ENCODE measurements around the gene SOX18.

SOX18 gene

DNA sequence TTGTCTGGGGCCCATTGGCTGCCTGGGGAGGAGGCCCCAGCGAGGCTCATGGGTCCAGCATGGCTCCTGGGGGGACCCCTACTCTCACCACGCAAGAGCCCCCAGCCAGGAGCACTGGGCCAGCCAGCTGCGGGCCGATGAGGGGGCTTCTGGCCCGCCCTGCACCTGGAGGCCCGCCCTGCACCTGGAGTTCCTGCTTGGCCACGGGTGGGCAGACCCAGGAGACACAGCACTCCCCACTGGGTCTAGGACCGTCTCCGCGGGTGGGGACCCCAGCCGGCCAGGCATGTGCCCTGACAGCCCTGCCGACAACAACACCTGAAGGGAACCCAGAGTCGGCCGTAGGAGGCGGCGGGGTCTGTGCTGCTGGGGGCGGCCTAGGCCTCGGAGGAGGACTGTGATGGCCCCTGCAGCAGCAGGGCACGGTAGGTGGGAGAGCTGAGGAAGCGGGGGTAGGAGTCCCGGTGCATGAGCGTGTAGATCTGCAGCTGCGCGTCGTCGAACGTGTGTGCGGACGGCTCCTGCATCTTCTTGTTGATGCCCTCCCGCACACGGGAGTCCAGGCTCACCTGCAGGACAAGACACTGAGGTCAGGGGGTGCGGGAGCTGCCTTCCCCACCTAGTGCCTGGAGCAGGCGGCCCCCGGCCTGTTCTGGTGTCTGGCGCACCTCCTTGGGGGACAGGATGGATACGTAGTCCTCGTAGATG is 24.2 kb upstream of the SOX18 start:
- TF ChIP-seq GLIS3 (CRISPR knock-in tag; IDR thresholded peaks at IDR 0.05) (no peak), ZC3H10 (CRISPR knock-in tag; IDR thresholded peaks at IDR 0.05) (no peak), ZNF70 (CRISPR knock-in tag; IDR thresholded peaks at IDR 0.05) (no peak), TOX (CRISPR knock-in tag; IDR thresholded peaks at IDR 0.05; ENCODE audit: borderline replicate concordance) (no peak), ZFP3 (CRISPR knock-in tag; IDR thresholded peaks at IDR 0.05) (no peak), ZFP30 (CRISPR knock-in tag; IDR thresholded peaks at IDR 0.05) (no peak), SNAI2 (CRISPR knock-in tag; IDR thresholded peaks at IDR 0.05) (no peak), ZNF565 (CRISPR knock-in tag; conservative IDR thresholded peaks at IDR 0.05; ENCODE audit: low read depth) (no peak), ARNTL (CRISPR knock-in tag; IDR thresholded peaks at IDR 0.05; ENCODE audit: borderline replicate concordance, low read depth) (no peak), TCF4 (CRISPR knock-in tag; IDR thresholded peaks at IDR 0.05; ENCODE audit: borderline replicate concordance) (no peak), PPARA (CRISPR knock-in tag; IDR thresholded peaks at IDR 0.05; ENCODE audit: borderline replicate concordance) (no peak), ZNF8 (CRISPR knock-in tag; IDR thresholded peaks at IDR 0.05) (no peak), ESRRG (CRISPR knock-in tag; IDR thresholded peaks at IDR 0.05) (no peak), RARB (CRISPR knock-in tag; IDR thresholded peaks at IDR 0.05) (no peak), CSDC2 (CRISPR knock-in tag; IDR thresholded peaks at IDR 0.05) (no peak)
- TF ChIP-seq, protein P1, sequence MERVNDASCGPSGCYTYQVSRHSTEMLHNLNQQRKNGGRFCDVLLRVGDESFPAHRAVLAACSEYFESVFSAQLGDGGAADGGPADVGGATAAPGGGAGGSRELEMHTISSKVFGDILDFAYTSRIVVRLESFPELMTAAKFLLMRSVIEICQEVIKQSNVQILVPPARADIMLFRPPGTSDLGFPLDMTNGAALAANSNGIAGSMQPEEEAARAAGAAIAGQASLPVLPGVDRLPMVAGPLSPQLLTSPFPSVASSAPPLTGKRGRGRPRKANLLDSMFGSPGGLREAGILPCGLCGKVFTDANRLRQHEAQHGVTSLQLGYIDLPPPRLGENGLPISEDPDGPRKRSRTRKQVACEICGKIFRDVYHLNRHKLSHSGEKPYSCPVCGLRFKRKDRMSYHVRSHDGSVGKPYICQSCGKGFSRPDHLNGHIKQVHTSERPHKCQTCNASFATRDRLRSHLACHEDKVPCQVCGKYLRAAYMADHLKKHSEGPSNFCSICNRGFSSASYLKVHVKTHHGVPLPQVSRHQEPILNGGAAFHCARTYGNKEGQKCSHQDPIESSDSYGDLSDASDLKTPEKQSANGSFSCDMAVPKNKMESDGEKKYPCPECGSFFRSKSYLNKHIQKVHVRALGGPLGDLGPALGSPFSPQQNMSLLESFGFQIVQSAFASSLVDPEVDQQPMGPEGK (CRISPR knock-in tag; IDR thresholded peaks at IDR 0.05; ENCODE audit: borderline replicate concordance) = no peak
- TF ChIP-seq, protein P2, sequence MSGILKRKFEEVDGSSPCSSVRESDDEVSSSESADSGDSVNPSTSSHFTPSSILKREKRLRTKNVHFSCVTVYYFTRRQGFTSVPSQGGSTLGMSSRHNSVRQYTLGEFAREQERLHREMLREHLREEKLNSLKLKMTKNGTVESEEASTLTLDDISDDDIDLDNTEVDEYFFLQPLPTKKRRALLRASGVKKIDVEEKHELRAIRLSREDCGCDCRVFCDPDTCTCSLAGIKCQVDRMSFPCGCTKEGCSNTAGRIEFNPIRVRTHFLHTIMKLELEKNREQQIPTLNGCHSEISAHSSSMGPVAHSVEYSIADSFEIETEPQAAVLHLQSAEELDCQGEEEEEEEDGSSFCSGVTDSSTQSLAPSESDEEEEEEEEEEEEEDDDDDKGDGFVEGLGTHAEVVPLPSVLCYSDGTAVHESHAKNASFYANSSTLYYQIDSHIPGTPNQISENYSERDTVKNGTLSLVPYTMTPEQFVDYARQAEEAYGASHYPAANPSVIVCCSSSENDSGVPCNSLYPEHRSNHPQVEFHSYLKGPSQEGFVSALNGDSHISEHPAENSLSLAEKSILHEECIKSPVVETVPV (CRISPR knock-in tag; IDR thresholded peaks at IDR 0.05) = no peak
- TF ChIP-seq, protein P3, sequence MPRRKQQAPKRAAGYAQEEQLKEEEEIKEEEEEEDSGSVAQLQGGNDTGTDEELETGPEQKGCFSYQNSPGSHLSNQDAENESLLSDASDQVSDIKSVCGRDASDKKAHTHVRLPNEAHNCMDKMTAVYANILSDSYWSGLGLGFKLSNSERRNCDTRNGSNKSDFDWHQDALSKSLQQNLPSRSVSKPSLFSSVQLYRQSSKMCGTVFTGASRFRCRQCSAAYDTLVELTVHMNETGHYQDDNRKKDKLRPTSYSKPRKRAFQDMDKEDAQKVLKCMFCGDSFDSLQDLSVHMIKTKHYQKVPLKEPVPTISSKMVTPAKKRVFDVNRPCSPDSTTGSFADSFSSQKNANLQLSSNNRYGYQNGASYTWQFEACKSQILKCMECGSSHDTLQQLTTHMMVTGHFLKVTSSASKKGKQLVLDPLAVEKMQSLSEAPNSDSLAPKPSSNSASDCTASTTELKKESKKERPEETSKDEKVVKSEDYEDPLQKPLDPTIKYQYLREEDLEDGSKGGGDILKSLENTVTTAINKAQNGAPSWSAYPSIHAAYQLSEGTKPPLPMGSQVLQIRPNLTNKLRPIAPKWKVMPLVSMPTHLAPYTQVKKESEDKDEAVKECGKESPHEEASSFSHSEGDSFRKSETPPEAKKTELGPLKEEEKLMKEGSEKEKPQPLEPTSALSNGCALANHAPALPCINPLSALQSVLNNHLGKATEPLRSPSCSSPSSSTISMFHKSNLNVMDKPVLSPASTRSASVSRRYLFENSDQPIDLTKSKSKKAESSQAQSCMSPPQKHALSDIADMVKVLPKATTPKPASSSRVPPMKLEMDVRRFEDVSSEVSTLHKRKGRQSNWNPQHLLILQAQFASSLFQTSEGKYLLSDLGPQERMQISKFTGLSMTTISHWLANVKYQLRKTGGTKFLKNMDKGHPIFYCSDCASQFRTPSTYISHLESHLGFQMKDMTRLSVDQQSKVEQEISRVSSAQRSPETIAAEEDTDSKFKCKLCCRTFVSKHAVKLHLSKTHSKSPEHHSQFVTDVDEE (CRISPR knock-in tag; IDR thresholded peaks at IDR 0.05) = no peak
- ATAC-seq = no peak

DNA sequence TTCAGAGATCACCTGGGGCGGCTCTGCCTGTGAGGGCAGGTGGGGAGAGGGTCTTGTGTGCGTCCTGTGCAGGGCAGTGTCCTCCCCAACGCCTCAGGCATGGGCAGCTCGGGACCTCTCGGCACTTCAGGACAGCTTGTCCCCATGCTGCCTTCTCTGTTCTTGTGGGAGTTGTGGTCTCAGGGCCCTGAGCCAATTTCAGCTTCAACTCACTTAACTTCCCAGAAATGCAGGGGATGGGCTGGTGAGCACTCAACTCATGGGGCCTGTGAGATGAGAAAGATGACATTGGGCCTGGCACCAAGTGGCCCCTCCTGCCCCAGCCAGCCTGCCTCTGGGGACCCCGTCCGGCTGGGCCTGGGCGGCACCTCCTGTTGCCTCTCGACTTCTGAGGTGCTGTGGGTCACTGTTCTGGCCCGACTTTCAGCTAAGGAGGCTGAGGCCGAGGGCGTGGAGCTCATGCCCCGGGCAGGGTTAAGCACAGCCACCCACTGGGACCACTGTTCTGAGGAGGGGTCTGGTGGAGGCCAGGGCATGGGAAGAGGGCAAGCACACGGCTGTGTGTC is 23.1 kb upstream of the SOX18 start:
- no peak for ATAC-seq
- TF ChIP-seq ZC3H10 (CRISPR knock-in tag; IDR thresholded peaks at IDR 0.05) (no peak), ZFP3 (CRISPR knock-in tag; IDR thresholded peaks at IDR 0.05) (no peak), ZNF8 (CRISPR knock-in tag; IDR thresholded peaks at IDR 0.05) (no peak), BACH2 (CRISPR knock-in tag; IDR thresholded peaks at IDR 0.05; ENCODE audit: borderline replicate concordance) (no peak), ZFP30 (CRISPR knock-in tag; IDR thresholded peaks at IDR 0.05) (no peak), RARB (CRISPR knock-in tag; IDR thresholded peaks at IDR 0.05) (no peak)
- TF ChIP-seq, protein P3 (CRISPR knock-in tag; IDR thresholded peaks at IDR 0.05) = no peak
- TF ChIP-seq, protein P1 (CRISPR knock-in tag; IDR thresholded peaks at IDR 0.05; ENCODE audit: borderline replicate concordance) = no peak
